Transverse colon (tissue), 4 donors: Measurements from ENCODE around the gene FYCO1. TPM values are rescaled to one million over a fixed set of nuclear protein-coding genes. Genes with fewer than 3 reads are reported as not detected.

ENCODE experiments used
- DNase-seq: peaks from one replicate; pipeline ENCODE4 v3.0.0-alpha.2; 2019
- H3K27ac ChIP-seq, 4 donors: fragments of 200-600 bp; sonication (generic); 2 replicates each; pipeline ENCODE4 v1.5.1; 2016 to 2018; ENCODE audit warnings: inconsistent platforms in 4 of 4
- H3K27me3 ChIP-seq: fragments of 200-600 bp; sonication (generic); 2 replicates; pipeline ENCODE4 v1.5.1; 2017; ENCODE audit warnings: inconsistent platforms
- H3K36me3 ChIP-seq, 4 donors: fragments of 200-600 bp; sonication (generic); 2 replicates each; pipeline ENCODE4 v1.5.1; 2017 to 2019; ENCODE audit warnings: inconsistent platforms in 4 of 4
- H3K4me1 ChIP-seq, 4 donors: fragments of 200-600 bp; sonication (generic); 2 replicates each; pipeline ENCODE4 v1.5.1; 2017 to 2020; ENCODE audit warnings: inconsistent platforms in 4 of 4
- H3K4me3 ChIP-seq, 4 donors: fragments of 200-600 bp; sonication (generic); 1 replicate in 1 of 4; 2 replicates in 3 of 4; pipeline versions ENCODE4 v1.5.1 to v1.6.1; 2017 to 2019; ENCODE audit warnings: inconsistent platforms in 4 of 4
- H3K9me3 ChIP-seq, 2 donors: fragments of 200-600 bp; sonication (generic); 2 replicates each; pipeline ENCODE4 v1.5.1; 2017 to 2019; ENCODE audit warnings: inconsistent platforms in 2 of 2
- CTCF ChIP-seq, 5 experiments: fragments of 200-600 bp in 3 of 5; fragments of 450-650 bp in 2 of 5; sonication (generic) in 3 of 5; IDR thresholded peaks; 1 replicate in 2 of 5; 2 replicates in 3 of 5; pipeline ENCODE4 v1.5.1; 2016 to 2017; ENCODE audit warnings: antibody characterized with exemption in 5 of 5, inconsistent platforms in 3 of 5, mild to moderate bottlenecking in 2 of 5, moderate library complexity in 1 of 5
- EP300 ChIP-seq: sonication (generic); formaldehyde crosslinking; IDR thresholded peaks from one replicate; pipeline ENCODE4 v1.6.1; 2017; ENCODE audit warnings: antibody characterized with exemption, low read depth
- POLR2A ChIP-seq: fragments of 450-650 bp; IDR thresholded peaks from one replicate; pipeline ENCODE4 v1.6.1; 2016; ENCODE audit warnings: antibody characterized with exemption, mild to moderate bottlenecking, moderate library complexity
- POLR2AphosphoS5 ChIP-seq, 3 donors: sonication (generic); formaldehyde crosslinking; IDR thresholded peaks; one replicate each; pipeline ENCODE4 v1.6.1; 2016; ENCODE audit warnings: antibody characterized with exemption in 3 of 3
- WGBS, 2 donors: methylation state at CpG; one replicate each; pipeline ENCODE4 v1.1.5; 2018; ENCODE audit warnings: low coverage in 1 of 2; 5-methylcytosine and 5-hydroxymethylcytosine counted together
- in situ Hi-C, 4 donors: fragments of 200-750 bp; cut with MboI; loops; one replicate each; pipeline versions ENCODE4 v1.15.0 to v1.15.1; 2017; ENCODE audit warnings: low sequenced_read_pairs in 3 of 4, low pct_ligation_motif_present in 1 of 4, low pct_unique_long_range_greater_than_20kb in 1 of 4
- intact Hi-C: fragments of 100-400 bp; cut with DNase I; formaldehyde crosslinking; loops from one replicate; pipeline ENCODE4 v1.15.1; 2023; ENCODE audit warnings: low total_unique reads
- total RNA-seq, 4 donors: library from RNA; depleted of rRNA; stranded (reverse); fragments of >200 nt; gene quantifications; one replicate each; pipeline ENCODE4 v1.1.0, GENCODE V29; 2016

The FYCO1 gene
- total RNA-seq, 4 donors from 2014 or later, result 34.5 to 40.0 (median 38.1) TPM

GRCh38 chr3:45994419-45995235 is 997 bp downstream of the FYCO1 start:
- DNase-seq, result peak; percentile 54
- intact Hi-C loops (no loop called here), in situ Hi-C loops (no loop called here)
- Histone ChIP-seq H3K36me3 (no peaks in the 10 kb centered on the region), H3K4me1 (peaks cover 12 to 44% (median 29%) of the 10 kb centered on the region in 4 donors), H3K27ac (peak overlapping the region; percentile 92 to 95 (median 94)), H3K27me3 (no peaks in the 10 kb centered on the region), H3K4me3 (peak overlapping the region; percentile 79 to 96 (median 86)), H3K9me3 (no peaks in the 10 kb centered on the region)
- WGBS, 2 donors, result 4 to 5% methylated on average over 4 to 15 of the region's 16 CpGs
- TF ChIP-seq POLR2A, result no peak
- TF ChIP-seq CTCF (IDR thresholded peaks at IDR 0.05), result no peak
- no peak for TF ChIP-seq POLR2AphosphoS5 (IDR thresholded peaks at IDR 0.05)
- TF ChIP-seq EP300, result no peak

- no peak overlapping the region for H3K4me3 ChIP-seq
- H3K27me3 ChIP-seq, result no peaks in the 10 kb centered on the region
- no peaks in the 10 kb centered on the region for H3K36me3 ChIP-seq
- 74% methylated on average over 3 of the region's 3 CpGs; no CpG with 5 or more reads in 1 of the 2 donors for WGBS, 2 donors
- TF ChIP-seq EP300 (no peak), CTCF (IDR thresholded peaks at IDR 0.05) (no peak), POLR2A (no peak), POLR2AphosphoS5 (IDR thresholded peaks at IDR 0.05) (no peak)
- H3K27ac ChIP-seq, result peak overlapping the region; percentile 92 to 95 (median 94)
- no peak for DNase-seq
- H3K9me3 ChIP-seq, result no peaks in the 10 kb centered on the region
- in situ Hi-C loops, result no loop called here
- peaks cover 12 to 55% (median 36%) of the 10 kb centered on the region in 4 donors for H3K4me1 ChIP-seq
- intact Hi-C loops, result no loop called here
Observed at GRCh38 chr3:45993421-45994027, 2.1 kb downstream of the FYCO1 start.

DNA sequence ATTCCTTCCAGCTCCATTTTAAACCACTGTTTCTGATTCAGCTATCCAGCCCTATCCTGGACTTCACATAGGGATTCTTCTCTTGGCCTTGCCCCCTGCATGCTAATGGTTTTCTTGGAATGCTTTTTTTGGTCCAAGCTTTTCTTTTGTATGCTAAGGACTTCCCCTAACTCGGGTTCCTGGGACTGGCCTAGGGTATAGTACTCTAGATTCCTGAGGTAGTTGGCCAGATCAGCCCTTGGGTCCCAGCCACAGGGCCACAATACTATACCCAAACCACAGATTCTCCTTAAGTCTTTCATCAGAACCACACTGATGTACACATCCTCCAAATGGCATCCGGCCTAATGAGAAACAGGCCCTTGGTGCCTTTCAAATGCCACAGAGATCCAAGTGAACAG is 2.8 kb downstream of the FYCO1 start:
- Histone ChIP-seq H3K4me3 (no peak overlapping the region), H3K27me3 (no peaks in the 10 kb centered on the region), H3K36me3 (no peaks in the 10 kb centered on the region), H3K9me3 (no peaks in the 10 kb centered on the region), H3K4me1 (peaks cover 17 to 62% (median 42%) of the 10 kb centered on the region in 4 donors), H3K27ac (peak overlapping the region; percentile 60 to 95 (median 94))
- in situ Hi-C loops, result no loop called here
- no peak for TF ChIP-seq POLR2A
- TF ChIP-seq EP300, result no peak
- no peak for TF ChIP-seq POLR2AphosphoS5 (IDR thresholded peaks at IDR 0.05)
- TF ChIP-seq CTCF (IDR thresholded peaks at IDR 0.05), result no peak
- no peak for DNase-seq
- WGBS, 2 donors, result 40 to 74% methylated on average over 1 to 2 of the region's 2 CpGs
- intact Hi-C loops, result no loop called here

- Histone ChIP-seq H3K4me1 (peaks cover 23 to 68% (median 48%) of the 10 kb centered on the region in 4 donors), H3K4me3 (no peak overlapping the region), H3K9me3 (no peaks in the 10 kb centered on the region), H3K36me3 (no peaks in the 10 kb centered on the region), H3K27ac (peak overlapping the region; percentile 60 to 95 (median 94)), H3K27me3 (no peaks in the 10 kb centered on the region)
- WGBS, 2 donors, result 69 to 71% methylated on average over 1 to 2 of the region's 2 CpGs
- intact Hi-C loops (no loop called here), in situ Hi-C loops (no loop called here)
- TF ChIP-seq CTCF (IDR thresholded peaks at IDR 0.05), result no peak
- no peak for TF ChIP-seq POLR2A
- no peak for TF ChIP-seq EP300
- TF ChIP-seq POLR2AphosphoS5 (IDR thresholded peaks at IDR 0.05), result no peak
- no peak for DNase-seq
Observed at GRCh38 chr3:45992133-45992729, 3.4 kb downstream of the FYCO1 start.
